OCI-M2 (cell line): ENCODE data around the gene CAMK1.

Source experiments
- DNase-seq: peaks from one replicate; lab custom pipeline; 2025; ENCODE audit not compliant: unreplicated experiment; lab: John Stamatoyannopoulos, UW

Gene CAMK1

DNA sequence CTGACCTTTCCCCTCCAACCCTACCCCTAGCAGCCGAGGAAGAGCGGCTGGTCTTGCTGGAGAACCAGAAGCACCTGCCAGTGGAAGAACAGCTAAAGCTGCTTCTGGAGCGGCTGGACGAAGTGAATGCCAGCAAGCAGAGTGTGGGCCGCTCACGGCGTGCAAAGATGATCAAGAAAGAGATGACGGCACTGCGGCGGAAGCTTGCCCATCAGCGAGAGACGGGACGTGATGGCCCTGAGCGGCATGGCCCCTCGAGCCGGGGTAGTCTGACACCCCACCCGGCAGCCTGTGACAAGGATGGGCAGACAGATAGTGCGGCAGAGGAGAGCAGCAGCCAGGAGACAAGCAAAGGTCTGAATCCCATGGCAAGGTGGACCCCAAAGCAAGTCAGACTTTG, 26.2 kb downstream of the CAMK1 start:
- no peak for DNase-seq

DNA sequence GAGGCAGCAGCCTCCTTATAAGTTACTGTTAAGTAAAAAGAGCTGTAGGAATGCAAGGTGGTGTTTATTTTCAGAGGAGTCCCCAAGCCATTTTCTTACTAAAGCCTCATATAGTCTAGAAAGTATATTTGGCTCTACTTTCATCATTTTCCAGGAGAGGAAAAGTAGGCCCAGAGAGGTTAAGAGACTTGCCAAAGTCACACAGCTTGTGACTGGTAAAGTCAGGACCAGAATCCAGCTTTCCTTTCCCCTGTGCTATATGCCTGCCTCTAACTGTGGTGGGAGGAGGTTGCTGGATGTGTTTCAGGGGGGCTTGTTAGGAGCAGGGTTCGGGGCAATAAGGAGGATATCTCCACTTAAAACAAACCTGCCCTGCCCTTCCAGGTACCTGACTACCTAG, 27.2 kb downstream of the CAMK1 start:
- no peak for DNase-seq

DNA sequence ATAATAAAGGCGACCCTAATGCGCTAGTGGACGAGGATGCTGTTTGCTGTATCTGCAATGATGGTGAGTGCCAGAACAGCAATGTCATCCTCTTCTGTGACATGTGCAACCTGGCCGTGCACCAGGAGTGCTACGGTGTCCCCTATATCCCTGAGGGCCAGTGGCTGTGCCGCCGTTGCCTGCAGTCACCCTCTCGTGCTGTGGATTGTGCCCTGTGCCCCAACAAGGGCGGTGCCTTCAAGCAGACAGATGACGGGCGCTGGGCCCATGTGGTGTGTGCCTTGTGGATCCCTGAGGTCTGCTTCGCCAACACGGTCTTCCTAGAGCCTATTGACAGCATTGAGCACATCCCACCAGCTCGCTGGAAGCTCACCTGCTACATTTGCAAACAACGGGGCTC, 30.6 kb downstream of the CAMK1 start:
- no peak for DNase-seq

DNA sequence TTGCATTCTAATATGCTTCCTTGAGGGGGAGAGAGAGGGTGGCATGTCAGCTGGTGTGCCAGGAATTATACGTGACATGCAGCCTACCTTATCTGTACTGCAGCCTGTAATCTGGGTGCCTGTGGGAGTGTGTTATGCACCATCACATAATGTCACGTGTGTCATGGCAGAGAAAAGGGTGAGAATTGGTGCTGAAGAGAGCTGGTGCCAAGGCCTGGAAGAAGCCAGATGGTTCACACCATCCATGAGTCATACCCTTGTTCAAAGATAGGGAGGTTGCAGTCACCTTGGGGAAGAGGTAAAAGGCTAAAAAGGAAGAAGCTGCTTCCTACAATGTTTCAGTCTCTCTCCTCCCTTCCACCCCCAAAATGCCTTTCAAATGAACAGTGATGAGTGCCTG, 32.9 kb downstream of the CAMK1 start:
- no peak for DNase-seq

DNA sequence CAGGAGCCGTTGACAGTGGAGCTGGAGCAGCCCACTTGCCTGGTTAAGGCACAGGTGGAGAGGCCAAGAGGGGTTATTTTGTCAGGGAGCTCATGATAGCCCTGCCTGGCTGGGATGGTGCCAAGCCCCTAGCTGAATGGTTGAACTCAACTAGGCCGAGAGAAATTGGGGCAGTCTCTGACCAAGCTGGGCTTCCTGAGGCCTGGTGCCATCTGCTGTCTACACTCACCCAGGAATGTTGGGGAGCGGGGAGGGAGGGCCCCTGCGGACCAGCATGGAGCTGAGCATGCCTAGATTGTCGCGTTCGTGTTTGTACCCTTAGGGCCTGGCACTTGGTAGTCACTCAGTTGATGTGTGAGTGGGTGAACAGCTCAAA, 37.0 kb downstream of the CAMK1 start:
- DNase-seq: no peak

DNA sequence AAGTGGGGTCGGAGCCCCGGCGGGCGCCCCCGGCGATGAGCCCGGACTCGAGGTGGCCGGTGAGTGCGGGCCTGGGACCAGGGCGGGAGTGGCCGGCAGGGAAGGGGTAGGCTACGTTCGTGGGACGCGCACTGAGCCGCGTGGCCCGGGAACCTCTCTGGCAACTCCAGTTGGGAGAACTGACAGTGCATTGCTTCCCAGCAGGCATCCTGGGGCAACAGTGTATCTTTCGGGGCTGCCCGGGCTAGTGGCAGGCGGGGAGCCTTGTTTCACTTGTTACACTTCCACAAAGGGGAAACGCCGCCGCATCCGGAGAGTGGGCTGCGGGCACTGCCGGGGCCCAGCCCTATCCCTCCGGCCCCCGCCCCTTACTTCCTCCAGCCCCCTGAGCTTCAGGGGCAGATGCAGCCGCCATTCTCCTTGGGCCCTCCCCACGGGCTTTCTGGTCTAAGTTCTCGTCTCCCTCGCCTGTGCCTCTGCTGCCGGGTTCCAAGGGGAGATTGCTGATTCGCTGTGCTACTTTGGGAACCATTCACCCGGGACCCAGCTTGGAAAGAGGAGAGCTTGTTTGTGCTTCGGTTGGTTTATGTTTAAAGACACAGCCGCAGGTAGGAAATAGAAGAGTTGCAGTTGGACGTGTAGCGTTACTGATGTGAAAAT, 37.5 kb downstream of the CAMK1 start:
- DNase-seq: no peak

DNA sequence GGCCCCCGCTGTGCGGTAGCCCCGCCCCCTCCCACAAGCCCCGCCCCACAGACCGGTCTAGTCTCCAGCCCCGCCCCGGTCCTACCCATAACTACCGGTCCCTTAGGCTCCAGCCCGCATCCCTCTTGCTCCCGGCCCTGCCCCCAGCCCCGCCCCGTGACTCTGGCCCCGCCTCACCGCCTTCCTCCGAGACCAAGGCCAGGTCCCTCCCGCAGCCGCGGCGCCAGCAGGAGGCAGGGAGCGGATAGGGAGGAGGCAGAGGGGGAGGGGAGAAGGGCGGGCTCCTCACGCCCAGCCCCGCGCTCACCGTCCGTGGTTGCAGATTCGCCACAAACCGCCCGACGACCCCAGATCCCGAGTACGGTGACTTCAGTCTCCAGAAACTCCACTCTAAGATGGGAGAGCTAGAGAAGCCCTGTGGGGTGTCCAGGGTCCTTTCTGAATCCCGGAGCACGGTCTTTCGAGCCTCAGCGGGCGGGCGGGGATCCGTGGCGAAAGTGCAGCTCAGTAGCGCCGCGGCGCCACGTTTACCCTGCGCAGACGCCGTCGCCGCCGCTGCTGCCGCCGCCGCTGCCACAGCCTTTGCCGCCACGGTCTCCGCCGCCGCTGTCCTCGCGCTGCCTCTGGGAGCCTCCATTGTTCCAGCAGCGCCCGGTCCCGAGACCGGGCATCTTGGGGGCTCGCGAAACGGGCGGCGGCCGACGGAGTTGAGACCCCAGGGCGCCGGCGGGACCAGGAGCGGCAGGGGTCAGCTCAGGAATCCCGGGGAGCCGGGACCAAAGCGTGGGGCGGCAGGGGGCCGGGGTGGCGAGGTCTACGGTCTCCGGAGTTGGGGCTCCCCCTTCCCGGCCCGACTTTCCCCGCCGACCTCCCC, 38.3 kb downstream of the CAMK1 start, which contains the start of gene BRPF1:
Gene BRPF1, plus strand, starts transcription at position 530 of the 874 bp plus-strand sequence. CDS start 2,406 bp downstream, outside the sequence.
- DNase-seq: peak; percentile 80

DNA sequence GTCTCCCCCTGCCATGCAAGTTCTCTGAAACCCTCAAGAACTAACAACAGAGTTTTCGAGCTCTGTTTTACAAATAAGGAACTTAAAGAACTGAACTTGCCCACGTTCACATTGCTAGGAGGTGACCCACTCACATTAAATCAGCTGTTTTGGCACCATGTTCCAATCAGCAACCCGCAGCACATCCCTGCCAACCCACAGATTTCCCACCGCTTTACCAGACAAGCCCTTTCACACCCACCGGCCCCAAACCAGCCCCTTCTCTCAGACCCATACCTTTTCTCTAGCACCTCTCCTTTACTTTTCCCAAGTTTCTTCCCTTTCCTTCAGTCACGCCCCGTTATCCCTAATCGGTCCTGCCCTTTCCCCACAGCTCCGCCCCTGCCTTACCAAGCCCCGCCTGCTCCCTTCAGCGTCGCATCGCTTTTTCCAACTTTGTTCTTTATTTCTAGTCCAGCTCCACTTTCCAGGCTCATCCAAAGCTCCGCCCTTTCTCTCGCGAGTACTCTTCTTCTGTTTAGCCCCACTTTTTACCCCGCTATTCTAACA, 39.0 kb downstream of the CAMK1 start:
- peak; percentile 80 for DNase-seq

DNA sequence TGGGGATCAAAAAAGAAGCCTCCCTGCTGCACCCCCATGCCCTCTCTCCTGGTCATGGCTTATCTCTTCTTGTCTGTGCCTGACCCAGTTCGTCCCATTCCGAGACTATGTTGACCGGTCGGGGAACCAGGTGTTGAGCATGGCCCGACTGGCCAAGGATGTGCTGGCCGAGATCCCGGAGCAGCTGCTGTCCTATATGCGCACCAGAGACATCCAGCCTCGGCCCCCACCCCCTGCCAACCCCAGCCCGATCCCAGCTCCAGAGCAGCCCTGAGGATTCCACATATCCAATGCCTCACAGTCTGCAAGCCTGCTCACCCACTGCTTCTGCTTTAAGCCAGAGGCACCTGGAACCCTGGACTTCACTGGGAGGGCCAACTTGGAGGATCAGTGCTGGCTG, 40.3 kb downstream of the CAMK1 start:
- no peak for DNase-seq

DNA sequence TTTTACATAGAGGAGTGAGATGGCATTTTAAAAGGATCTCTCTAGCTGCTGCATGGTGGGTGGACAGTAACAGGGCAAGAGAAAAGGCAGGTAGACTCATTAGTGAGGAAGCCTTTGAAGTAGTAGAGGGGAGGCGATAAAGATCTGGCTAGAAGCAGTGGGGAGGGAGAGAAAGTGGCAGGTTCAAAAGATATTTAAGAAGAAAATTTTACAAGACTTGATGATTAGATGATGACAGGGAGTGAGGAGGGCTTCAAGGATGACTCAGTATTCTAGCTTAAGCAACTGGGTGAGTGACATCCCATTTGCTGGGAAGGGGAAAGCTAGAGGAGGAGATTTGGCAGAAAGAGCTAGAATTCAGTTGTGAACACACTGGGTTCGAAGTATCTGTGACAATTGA, 42.0 kb downstream of the CAMK1 start:
- no peak for DNase-seq

DNA sequence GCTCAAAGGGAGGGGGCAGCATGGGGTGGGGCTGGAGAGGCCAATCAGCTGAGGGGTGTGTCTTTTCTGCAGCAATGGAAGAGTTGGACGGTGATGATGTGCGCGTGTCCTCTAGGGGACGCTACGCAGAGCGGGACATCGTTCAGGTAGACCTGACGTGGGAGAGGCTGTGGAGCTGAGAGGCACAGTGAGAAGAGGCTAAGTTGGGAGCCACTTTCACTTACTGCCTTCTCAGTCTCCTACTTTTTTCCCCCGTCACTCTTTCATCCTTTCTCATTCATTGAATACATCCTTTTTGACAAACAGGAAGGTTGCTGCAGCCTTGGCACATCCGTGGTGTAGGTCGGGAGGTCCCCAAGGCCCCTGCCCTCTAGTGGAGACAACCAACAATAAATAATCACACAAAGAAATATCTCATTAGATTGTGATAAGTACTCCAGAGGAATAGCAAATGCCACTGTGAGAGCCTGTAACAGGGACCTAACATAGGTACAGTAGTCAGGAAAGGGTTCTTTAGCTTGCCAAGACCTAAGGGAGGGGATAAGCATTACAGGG, 42.6 kb downstream of the CAMK1 start:
- DNase-seq: no peak

DNA sequence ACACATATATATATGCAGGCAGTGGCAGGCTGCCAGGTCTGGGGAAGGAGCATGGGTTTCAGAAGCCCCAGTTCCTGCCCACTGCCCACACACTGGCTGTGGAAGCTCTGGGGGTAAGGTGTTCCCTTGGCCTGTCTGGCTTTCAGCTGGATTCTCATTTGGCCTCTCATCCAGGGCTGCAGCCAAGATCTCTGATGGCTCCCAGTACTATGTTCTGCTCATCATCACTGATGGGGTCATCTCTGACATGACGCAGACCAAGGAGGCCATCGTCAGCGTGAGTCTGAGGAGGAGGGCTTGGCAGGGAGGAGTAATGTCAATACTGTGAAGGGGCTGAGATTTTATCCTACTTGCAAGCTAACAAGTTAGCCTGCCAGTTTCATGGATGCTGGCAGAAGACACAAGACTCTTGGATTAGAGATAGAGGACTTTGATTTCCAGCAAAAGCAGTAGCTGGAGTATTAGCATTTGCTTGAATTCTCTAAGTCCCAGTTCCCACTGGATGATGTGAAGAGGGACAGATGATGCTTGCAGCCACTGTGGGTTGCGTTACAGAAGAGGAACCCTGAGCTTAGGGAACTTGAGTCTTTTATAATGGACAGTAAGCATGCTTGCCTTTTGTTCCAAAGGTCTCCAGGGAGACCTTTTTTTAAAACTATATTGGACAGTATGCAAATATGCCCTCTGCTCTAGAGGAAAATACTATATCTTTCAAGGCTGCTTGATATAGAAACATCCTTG, 43.8 kb downstream of the CAMK1 start:
- DNase-seq: no peak

DNA sequence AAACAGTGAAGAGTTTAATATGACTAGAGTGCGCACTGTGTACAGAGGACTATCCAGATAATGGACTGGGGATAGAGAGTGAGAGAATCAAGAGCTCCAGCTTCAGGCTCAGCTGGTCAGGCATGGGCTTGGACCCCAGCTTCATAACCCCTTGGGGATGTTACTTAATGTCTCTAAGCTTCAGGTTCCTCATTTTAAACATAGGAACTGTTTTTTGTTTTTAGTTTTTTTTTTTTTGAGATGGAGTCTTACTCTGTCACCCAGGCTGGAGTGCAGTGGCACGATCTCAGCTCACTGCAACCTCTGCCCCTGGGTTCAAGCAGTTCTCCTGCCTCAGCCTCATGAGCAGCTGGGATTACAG, 48.1 kb downstream of the CAMK1 start:
- DNase-seq: no peak

DNA sequence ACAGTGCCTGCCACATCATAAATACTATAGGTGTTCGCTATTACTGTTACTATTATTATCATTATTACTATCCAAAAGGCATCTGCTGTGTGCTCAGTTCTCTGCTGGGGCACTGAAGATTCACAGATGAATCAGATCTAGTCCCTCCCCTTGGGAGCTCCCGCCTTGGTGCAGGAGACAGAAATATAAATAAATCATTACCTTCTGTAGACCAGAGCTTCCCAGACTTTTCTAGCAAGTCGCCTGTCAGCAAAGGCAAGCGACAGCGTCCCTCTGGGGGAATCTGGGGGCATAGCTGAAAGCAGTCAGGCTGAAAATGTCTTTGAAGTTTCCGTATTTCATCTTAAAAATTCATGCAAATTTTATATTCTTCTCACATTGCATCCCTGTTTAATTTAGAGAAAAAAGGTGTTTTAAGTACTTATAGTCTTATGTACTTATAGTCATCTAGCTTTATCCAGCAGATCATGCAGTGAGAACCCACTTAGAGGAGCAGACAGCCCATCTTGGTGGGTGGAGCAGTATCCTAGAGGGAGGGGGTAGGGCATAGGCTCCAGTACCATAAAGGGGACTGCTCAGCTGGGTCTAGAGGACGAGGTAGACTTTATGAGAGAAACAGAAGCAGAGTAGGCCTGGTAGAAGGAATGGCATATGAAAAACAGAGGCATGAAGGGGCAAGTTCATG, 48.6 kb downstream of the CAMK1 start:
- DNase-seq: no peak

DNA sequence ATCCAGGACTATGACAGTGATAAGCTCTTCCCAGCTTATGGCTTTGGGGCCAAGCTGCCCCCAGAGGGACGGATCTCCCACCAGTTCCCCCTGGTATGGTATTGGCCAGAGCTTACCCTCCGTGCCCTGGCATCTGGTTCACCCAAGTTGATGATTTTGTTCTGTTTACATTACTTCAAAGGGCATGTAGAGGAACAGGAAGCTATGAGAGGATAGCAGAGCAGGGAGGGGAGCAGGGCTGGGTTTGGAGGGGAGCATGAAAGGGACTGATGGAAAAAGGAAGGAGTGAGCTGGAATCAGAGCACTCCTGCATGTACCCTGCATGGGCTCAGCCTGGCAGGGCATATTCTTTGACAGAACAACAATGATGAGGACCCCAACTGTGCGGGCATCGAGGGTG, 51.6 kb downstream of the CAMK1 start:
- DNase-seq: no peak

DNA sequence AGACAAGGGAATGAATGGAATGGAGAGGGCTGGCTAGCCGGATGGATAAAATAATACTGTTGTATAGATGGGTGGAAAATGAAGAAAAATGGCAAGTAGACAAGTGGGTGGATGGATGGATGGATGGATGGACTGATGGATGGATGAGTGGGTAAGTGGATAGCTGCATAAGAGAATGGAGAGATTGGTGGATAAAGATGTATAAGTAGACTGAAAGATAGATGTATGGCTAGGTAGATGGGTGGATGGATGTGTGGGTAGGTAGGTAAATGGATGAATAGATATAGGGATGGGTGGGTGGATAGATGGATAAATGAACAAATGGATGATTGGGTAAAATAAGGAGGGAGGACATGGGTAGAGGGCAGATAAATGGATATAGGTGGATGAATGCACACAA, 52.2 kb downstream of the CAMK1 start:
- no peak for DNase-seq

DNA sequence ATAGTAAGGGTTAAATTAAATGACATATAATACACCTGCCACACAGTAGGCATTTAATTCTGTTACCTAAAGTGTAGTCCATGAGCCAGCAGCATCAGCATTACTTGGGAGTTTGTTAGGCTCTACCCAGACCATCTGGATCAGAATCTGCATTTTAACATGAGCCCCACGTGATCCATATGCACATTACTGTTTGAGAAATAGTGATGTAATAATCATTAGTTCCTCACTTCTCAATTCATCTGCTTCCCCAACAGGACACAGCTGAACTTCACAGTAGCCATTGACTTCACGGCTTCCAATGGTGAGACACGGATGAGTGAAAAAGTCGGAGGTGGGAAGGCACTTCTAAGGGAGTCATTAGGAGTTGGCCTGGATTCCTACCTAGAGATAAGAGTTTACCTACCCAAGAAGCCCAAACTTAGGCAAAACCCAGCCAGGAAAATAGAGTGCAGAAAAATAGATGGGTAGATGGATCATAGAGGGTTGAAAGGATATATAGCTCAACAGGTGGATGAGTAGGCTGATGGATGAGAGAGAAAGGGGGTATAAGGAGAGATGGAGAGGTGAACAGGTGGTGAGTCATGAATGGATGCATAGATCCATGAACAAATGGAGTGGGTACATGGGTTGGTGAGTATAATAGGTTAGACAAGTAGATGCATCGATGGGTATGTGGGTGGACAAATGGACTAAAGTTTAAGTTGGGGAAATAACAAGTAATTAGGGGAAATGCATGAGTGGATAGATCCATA, 52.8 kb downstream of the CAMK1 start:
- DNase-seq: no peak

DNA sequence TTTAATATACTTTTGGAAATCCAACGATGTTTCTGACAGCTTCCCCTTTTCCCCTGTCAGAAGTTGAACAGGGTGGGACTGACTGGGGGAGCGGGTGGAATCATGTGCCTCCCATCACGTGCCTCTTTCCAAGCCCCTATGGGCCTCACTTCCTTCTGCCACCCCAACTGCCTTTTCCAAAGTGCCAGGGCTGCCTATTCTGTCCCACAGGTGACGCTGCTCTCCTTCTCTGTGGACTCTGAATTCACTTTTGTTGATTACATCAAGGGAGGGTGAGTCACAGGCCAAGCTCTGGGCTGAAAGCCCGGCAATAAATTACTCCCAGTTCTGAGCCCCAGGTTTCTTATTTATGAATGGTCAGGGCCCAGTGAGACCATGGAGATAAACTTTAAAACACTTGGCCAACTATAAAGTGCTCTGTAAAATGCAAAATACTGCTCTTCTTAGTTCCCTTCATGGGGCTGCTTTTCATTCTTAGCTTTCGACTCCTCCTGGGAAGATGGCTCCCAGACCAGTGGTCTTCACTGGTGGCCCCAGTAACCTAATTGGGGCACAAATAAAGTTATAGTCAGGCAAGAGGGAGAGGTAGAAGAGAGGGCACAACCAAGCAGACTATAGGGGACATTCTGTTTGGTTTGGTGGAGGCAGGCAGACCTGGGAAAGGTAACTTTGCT, 53.8 kb downstream of the CAMK1 start:
- DNase-seq: peak; percentile 7

DNA sequence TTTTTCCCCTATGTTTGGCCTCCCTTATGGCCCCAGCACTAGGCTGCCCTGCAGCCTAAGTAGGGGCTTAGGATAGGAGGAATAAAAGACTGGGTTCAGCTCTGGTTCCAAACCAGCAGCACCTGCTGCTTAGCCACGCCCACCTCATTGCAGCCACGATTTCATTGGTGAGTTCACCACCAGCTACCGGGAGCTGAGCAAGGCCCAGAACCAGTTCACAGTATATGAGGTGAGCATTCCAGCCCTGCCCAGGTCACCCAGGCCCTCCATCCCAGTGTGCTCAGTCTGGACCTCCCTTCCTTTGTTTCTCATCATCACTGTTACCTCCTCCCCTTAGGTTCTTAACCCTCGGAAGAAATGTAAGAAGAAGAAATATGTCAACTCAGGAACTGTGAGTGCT, 54.6 kb downstream of the CAMK1 start:
- no peak for DNase-seq
